AG10803 (cell line): ENCODE data around the gene ZFYVE16.
A peak's percentile ranks its signal among the peaks of the same experiment; 100 is the strongest.
"Not testable (repeated sequence)": the region's sequence is repeated elsewhere in the genome, so short reads cannot be mapped to it uniquely, and the experiment has no call there.

Source experiments
- DNase-seq: peaks from one replicate; pipeline ENCODE4 v3.0.0; 2010; ENCODE audit warnings: low read depth
- H3K4me3 ChIP-seq: 2 replicates; pipeline ENCODE4 v1.5.1; 2011; ENCODE audit warnings: mild to moderate bottlenecking, low read length, control low read depth
- TF ChIP-seq, protein P1 (sequence below): conservative IDR thresholded peaks from 2 replicates; pipeline ENCODE4 v1.5.1; 2011; ENCODE audit warnings: mild to moderate bottlenecking, low read length, control low read depth, inconsistent platforms

Gene ZFYVE16

DNA sequence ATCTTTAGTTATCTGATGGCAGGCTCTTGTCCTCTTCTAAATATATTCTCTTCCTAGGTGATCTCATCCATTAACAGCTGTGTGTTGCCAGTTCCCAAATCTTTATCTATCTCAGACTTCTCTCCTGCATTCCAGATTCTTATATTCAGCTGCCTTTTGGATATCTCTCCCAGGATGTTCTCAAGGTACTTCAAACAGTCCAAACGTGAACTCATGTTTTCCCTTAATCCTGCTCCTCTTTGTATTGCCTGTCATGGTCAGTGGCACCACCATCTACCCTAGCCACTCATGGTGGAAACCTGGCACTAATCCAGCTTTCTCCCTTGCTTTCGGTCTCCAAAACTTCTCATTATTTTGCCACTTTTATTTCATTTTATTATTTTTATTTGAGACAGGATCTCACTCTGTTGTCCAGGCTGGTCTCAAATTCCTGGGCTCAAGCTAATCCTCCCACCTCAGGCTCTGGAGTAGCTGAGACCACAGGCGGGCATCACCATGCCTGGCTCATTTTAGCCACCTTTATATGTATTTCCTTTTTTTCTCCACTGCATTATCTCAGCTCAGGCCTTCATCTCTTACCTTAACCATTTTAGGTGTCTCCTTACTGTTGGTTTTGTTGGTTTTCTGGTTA is 3.8 kb downstream of the ZFYVE16 start:
- H3K4me3 ChIP-seq, result no peak overlapping the region
- TF ChIP-seq, protein P1, sequence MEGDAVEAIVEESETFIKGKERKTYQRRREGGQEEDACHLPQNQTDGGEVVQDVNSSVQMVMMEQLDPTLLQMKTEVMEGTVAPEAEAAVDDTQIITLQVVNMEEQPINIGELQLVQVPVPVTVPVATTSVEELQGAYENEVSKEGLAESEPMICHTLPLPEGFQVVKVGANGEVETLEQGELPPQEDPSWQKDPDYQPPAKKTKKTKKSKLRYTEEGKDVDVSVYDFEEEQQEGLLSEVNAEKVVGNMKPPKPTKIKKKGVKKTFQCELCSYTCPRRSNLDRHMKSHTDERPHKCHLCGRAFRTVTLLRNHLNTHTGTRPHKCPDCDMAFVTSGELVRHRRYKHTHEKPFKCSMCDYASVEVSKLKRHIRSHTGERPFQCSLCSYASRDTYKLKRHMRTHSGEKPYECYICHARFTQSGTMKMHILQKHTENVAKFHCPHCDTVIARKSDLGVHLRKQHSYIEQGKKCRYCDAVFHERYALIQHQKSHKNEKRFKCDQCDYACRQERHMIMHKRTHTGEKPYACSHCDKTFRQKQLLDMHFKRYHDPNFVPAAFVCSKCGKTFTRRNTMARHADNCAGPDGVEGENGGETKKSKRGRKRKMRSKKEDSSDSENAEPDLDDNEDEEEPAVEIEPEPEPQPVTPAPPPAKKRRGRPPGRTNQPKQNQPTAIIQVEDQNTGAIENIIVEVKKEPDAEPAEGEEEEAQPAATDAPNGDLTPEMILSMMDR, result no peak
- DNase-seq, result no peak

DNA sequence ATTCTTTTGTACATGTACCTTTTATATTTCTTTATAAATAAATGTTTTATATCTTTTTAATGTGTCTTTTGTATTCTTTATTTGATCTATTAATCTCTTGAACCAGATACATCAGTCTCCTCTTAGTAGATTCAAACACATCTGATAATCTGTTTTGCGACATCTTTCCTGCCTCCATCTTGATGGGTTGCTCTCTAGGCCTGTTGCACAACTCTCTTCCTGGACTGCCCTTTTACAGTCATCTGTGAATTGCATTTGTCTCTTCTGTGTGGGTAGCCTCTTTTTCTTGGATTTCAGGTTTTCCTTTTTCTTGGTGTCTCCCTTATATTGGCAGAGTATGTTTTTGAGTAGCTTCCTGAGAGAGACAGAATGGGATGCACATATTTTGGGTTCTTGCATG is 6.2 kb downstream of the ZFYVE16 start:
- H3K4me3 ChIP-seq, result no peak overlapping the region
- TF ChIP-seq, protein P1, result no peak
- DNase-seq, result peak; percentile 36

GRCh38 chr5:80417973-80418372 is 10.1 kb downstream of the ZFYVE16 start:
- DNase-seq, result no peak
- H3K4me3 ChIP-seq, result no peak overlapping the region
- TF ChIP-seq, protein P1, result no peak

DNA sequence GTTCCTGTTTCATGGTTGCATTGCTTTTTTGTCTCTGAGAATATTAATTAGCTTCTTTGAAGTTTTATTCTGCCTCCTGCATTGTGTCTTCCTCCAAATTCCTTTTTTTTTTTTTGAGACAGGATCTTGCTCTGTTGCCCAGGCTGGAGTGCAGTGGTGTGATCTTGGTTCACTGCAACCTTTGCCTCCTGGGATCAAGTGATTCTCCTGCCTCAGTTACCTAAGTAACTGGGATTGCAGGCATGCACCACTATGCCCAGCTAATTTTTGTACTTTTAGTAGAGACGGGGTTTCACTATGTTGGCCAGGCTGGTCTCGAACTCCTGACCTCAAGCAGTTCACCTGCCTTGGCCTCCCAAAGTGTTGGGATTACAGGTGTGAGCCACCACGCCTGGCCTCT is 16.5 kb downstream of the ZFYVE16 start:
- not testable (repeated sequence) for DNase-seq, H3K4me3 ChIP-seq

DNA sequence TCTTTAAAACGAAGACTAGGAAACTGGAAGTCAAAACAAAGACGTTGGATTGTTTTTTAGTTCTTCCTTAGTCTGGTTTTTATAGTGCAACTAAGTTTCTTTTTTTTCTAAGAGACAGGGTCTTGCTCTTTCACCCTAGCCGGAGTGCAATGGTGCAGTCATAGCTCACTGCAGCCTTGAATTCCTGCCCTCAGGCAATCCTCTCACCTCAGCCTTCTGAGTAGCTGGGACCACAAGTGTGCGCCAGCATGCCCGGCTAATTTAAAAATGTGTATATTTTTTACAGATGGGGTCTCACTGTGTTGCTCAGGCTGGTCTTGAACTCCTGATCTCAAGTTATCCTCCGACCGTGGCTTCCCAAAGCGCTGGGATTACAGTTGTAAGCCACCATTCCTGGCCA is 27.6 kb downstream of the ZFYVE16 start:
- H3K4me3 ChIP-seq, result no peak overlapping the region
- TF ChIP-seq, protein P1, result no peak
- no peak for DNase-seq

DNA sequence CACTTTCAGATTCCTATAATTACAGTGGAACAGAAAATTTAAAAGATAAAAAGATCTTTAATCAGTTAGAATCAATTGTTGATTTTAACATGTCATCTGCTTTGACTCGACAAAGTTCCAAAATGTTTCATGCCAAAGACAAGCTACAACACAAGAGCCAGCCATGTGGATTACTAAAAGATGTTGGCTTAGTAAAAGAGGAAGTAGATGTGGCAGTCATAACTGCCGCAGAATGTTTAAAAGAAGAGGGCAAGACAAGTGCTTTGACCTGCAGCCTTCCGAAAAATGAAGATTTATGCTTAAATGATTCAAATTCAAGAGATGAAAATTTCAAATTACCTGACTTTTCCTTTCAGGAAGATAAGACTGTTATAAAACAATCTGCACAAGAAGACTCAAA is 29.5 kb downstream of the ZFYVE16 start:
- TF ChIP-seq, protein P1, result no peak
- no peak for DNase-seq
- H3K4me3 ChIP-seq, result no peak overlapping the region

DNA sequence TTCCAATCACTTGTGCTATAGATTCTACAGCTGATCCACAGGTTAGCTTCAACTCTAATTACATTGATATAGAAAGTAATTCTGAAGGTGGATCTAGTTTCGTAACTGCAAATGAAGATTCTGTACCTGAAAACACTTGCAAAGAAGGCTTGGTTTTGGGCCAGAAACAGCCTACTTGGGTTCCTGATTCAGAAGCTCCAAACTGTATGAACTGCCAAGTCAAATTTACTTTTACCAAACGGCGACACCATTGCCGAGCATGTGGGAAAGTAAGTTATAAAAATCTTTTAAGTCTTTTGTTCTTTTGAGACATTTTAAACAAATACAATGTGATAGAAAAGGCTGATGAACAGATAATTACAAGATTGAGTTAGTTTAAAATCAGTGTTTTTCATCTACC is 30.9 kb downstream of the ZFYVE16 start:
- no peak for DNase-seq

More for the DNA sequence above, 30.9 kb downstream of the ZFYVE16 start:
- H3K4me3 ChIP-seq, result no peak overlapping the region
- TF ChIP-seq, protein P1, result no peak
